ENCODE results near the gene CFAP126.
"Not testable (repeated sequence)": the region's sequence is repeated elsewhere in the genome, so short reads cannot be mapped to it uniquely, and the experiment has no call there.

DNA sequence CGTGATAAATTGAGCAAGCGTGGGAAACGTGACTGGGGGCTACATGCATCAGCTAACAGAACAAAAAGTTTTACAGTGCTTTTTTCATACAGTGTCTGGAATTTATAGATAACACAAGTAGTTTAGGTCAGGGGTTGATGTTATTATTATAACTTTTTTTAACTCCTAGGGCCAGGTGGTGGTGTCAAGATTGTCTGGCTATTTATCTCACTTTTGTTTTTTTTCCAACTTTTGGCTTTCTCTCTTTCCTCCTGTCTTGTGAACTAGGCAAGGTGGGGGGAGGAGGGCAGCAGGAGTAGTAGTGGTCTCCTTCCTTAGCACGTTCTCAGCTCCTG lies 42.9 kb upstream of the CFAP126 start:
- TF ChIP-seq, protein P1, sequence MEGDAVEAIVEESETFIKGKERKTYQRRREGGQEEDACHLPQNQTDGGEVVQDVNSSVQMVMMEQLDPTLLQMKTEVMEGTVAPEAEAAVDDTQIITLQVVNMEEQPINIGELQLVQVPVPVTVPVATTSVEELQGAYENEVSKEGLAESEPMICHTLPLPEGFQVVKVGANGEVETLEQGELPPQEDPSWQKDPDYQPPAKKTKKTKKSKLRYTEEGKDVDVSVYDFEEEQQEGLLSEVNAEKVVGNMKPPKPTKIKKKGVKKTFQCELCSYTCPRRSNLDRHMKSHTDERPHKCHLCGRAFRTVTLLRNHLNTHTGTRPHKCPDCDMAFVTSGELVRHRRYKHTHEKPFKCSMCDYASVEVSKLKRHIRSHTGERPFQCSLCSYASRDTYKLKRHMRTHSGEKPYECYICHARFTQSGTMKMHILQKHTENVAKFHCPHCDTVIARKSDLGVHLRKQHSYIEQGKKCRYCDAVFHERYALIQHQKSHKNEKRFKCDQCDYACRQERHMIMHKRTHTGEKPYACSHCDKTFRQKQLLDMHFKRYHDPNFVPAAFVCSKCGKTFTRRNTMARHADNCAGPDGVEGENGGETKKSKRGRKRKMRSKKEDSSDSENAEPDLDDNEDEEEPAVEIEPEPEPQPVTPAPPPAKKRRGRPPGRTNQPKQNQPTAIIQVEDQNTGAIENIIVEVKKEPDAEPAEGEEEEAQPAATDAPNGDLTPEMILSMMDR (IDR thresholded peaks at IDR 0.05; ENCODE audit: low read depth, low read length) = not testable (repeated sequence)
- not testable (repeated sequence) for TF ChIP-seq EZH2phosphoT487 (IDR thresholded peaks at IDR 0.05; ENCODE audit: low read depth)
